ENCODE measurements around the gene LRRC8D.
A peak's percentile ranks its signal among the peaks of the same experiment; 100 is the strongest.

LRRC8D gene

GRCh38 chr1:89959719-89960118 is 138.9 kb downstream of the LRRC8D start:
- TF ChIP-seq CTCF (IDR thresholded peaks at IDR 0.05; ENCODE audit: low read length, missing control alignments): no peak
- H3K4me3 ChIP-seq (replicated peaks; ENCODE audit: low read depth, low read length): no peak overlapping the region
- no peak for DNase-seq (ENCODE audit: low read depth)

- H3K4me3 ChIP-seq (replicated peaks; ENCODE audit: low read depth, low read length): no peak overlapping the region
- DNase-seq (ENCODE audit: low read depth): peak; percentile 47
- TF ChIP-seq CTCF (IDR thresholded peaks at IDR 0.05; ENCODE audit: low read length, missing control alignments): no peak
These were observed 141.4 kb downstream of the LRRC8D start for GRCh38 chr1:89962024-89962741.

GRCh38 chr1:89962742-89963075 is 141.9 kb downstream of the LRRC8D start:
- no peak overlapping the region for H3K4me3 ChIP-seq (replicated peaks; ENCODE audit: low read depth, low read length)
- DNase-seq (ENCODE audit: low read depth): no peak
- TF ChIP-seq CTCF (IDR thresholded peaks at IDR 0.05; ENCODE audit: low read length, missing control alignments): no peak

- H3K4me3 ChIP-seq (replicated peaks; ENCODE audit: low read depth, low read length): no peak overlapping the region
- DNase-seq (ENCODE audit: low read depth): peak; percentile 55
- TF ChIP-seq CTCF (IDR thresholded peaks at IDR 0.05; ENCODE audit: low read length, missing control alignments): no peak
These were observed 144.4 kb downstream of the LRRC8D start for GRCh38 chr1:89965193-89965768.

- no peak for DNase-seq (ENCODE audit: low read depth)
- TF ChIP-seq CTCF (IDR thresholded peaks at IDR 0.05; ENCODE audit: low read length, missing control alignments): no peak
- no peak overlapping the region for H3K4me3 ChIP-seq (replicated peaks; ENCODE audit: low read depth, low read length)
These were observed 145.8 kb downstream of the LRRC8D start for GRCh38 chr1:89966656-89967055.

- no peak overlapping the region for H3K4me3 ChIP-seq (replicated peaks; ENCODE audit: low read depth, low read length)
- DNase-seq (ENCODE audit: low read depth): no peak
- TF ChIP-seq CTCF (IDR thresholded peaks at IDR 0.05; ENCODE audit: low read length, missing control alignments): no peak
These were observed 150.8 kb downstream of the LRRC8D start for GRCh38 chr1:89971600-89971999.

- TF ChIP-seq CTCF (IDR thresholded peaks at IDR 0.05; ENCODE audit: low read length, missing control alignments): no peak
- DNase-seq (ENCODE audit: low read depth): no peak
- H3K4me3 ChIP-seq (replicated peaks; ENCODE audit: low read depth, low read length): no peak overlapping the region
These were observed 151.2 kb downstream of the LRRC8D start for GRCh38 chr1:89972024-89972423.

Data from fibroblast of pulmonary artery (primary cell).